GM10847 (cell line): Measurements from ENCODE around the gene SPINT3.

Experiments used
- POLR2A ChIP-seq: IDR thresholded peaks from 2 replicates; pipeline ENCODE4 v1.6.1; 2011; ENCODE audit not compliant: insufficient read length; ENCODE audit errors: extremely low read depth

The SPINT3 gene

DNA sequence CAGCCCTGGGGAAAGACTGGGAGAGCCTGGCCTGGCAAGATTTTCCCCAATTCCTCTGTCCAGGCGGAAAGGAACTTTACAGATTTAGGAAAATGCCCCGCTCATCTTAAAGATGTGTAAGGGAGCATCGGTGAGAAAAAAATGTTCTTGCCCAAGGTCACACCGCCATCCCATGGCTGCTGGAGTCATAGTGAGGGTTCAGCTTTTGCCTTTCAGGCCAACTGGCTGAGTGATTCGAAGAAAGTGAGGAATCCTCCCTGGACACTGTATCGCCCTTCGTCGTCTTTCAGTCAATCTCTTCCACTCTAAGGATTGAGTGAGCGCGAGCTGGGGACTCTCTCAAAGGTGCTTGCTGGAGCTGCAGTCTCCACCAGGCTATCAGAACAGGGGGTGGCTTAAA, 44.5 kb downstream of the SPINT3 start:
- TF ChIP-seq POLR2A: no peak

DNA sequence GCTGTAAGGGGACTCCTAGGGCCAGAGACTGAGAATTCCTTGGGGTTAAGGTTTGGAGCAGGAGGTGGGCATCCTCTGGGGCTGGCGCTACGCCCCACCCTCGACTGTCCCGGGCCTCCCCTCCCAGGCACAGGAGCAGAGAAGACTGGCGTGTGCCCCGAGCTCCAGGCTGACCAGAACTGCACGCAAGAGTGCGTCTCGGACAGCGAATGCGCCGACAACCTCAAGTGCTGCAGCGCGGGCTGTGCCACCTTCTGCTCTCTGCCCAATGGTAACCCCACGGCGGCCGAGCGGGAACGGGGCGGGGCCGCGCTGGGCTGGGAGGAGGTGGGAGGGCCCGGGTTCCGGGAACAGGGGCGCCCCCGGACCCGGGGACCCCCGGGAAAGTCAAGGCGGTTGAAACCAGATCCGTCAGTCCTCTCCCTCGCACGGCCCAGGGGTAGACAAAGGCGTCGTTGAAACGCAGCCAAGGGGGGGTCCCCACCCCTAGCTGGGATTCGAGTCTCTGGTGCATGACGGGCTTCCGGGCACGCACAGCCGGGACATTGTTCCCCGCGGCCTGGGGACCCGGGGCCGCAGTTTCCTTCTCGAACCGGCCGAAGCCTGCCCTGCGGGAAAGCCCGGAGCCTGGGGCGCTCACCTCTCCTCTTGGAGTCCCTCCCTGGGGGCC, 45.0 kb downstream of the SPINT3 start:
- TF ChIP-seq POLR2A: no peak

DNA sequence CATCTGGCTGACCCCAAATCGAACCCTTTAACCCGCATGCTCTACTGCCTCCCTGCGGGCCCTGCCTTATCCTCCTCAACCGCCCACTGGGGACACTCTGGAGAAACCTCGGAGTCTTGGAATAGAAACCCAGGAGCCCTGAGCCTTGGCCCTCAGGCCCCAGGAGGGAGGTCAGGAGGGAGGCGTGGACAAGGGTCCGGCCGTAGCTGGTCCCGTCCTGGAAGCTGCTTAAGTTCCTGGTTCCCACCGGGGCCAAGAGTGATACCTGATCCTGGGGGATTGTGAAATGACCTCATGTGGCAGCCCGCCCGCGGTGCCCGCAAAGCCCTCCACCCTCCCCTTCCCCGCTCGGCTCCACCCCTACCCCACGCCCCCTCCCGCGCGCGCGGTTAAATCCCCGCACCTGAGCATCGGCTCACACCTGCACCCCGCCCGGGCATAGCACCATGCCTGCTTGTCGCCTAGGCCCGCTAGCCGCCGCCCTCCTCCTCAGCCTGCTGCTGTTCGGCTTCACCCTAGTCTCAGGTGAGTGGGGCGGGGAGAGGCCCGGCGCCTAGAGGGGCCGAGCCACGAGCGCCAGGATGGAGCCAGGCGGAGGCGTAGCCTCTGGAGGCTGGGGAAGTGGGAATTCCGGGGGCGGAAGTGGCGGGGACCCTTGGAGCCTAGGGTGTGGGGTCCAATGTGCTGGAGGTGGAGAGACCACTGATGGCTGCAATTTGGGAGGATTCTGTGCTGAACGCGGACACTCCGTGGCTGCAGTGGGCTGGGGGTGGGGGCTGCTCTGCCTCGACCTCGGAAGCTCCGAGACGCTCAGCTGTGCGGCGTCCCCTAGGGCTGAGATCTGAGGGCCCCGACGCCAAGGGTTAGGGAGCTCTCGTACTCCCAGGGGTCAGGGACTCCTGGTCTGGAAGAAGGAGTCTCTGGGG, 45.8 kb downstream of the SPINT3 start, which contains the start of gene WFDC2:
TSS of gene WFDC2 (plus strand) at position 418 of the 926 bp plus-strand sequence. CDS start at position 447, 29 bp downstream.
- no peak for TF ChIP-seq POLR2A

DNA sequence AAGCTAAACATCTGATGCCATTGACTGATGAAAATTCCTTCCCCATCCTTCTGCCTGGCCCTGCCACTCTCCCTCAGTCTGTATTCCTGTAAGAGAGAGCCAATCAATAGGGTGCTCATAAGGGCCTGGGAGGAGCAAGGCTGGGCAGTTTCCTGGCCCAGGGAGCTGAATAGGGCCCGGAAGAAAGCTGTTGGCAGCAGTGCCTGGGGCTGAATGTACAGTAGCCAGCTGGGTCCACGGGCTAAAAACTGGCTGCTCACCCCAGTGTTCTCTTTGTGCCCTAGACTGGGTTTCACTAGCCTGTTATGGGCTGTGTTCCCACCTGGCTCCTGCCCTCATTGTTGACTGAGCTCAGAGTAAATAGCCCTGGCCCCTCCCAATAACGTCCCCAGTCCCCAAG, 47.6 kb downstream of the SPINT3 start:
- no peak for TF ChIP-seq POLR2A

DNA sequence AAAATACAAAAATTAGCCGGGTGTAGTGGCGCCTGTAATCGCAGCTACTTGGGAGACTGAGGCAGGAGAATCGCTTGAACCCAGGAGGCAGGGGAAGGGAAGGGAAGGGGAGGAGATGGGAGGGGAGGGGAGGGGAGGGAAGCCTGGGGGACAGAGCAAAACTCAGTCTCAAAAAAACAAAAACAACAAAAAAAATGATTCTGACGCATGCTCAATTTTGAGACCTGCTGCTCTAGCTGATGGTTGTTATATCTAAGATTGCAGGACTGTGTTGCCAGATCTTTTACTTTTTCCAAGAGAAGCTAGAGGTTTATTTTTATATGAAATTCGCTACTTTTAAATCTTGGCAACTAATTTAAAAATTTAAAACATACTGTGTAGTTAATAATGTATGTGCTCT, 48.2 kb downstream of the SPINT3 start:
- no peak for TF ChIP-seq POLR2A

DNA sequence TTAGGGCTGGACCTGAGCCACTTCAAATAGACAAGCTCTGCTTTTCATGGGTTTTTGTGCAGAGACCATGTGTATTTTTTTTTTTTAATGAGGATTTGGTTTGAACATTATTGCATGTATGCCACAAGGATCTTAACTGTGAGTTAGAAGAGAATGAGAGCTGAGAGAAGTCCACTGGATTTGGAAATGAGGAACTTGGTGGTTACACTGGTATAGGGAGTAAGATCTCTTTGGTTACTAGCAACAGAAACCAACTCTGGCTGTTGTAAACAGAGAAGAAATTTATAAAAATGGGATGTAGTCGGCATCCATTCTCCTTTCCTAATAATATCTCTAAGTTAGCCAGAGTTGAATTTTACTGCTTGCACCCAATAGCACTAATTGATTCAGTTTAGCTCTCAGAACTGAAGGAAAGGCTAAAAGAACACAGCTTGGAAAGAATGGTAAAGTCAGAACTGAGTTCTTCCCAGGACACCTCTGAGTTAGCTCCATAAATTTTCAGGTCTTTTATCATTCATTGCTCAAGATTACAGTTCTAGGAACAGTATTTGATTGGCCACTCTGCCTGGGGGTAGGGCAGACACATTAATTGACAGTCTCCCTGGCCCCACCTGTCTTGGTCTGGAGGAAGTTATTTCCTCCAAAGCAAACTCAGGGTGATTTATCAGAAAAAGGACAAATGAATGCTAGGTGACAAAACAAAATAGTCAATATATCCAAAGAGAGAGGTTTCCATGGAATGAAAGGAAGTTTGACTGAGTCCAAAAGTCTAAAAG, 49.7 kb downstream of the SPINT3 start:
- TF ChIP-seq POLR2A: no peak

DNA sequence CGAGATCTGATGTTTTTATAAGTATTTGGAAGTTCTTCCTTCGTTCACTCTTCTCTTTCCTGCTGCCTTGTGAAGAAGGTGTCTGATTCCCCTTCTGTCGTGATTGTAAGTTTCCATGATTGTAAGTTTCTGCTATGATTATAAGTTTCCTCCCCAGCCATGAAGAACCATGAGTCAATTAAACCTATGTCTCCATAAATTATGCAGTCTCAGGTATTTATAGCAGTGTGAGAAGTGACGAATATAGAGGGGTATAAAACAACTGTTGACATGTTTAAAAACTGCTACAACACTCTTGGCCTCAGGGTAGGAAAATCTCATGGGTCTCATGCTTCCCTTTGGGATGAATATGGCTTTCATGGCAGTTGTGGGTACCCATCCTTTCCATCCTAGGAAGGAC, 51.7 kb downstream of the SPINT3 start:
- TF ChIP-seq POLR2A: no peak

DNA sequence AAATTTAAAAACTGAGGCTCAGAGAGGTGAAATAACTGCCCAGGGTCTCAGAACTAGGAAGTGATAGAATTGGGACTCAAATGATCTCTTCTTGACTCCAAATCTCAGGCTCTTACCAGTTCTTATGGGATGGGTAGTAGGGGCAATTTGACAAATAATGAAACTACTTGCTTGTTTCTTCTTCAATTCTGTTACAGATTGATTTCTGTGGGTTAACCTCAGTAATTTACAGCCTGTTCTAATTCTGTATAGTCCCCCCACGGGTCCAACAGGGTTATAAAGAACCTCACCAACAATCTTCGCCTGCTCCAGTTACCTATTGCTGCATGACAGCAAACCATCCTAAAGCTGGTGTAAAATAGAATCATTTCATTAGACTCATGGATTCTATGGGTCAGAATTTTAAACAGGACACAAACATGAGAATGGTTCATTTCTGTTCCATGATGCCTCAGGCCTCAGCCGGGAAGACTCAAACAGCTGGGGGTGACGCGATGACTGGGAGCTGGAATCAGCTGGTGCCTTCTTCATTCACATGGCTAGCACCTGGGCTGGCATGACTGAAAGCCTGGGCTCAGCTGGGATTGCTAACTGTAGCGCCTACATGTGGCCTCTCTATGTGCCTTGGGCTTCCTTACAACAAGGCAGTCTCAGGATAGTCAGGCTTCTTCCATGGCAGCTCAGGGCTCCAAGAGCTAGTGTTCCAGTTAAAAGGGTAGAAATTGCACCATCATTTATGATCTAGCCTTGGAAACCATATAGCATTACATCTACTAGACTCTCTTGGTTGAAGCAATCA, 52.5 kb downstream of the SPINT3 start:
- TF ChIP-seq POLR2A: no peak
